HG03432 (cell line): Measurements from ENCODE around the gene PERCC1.

Source experiments
- ATAC-seq: cut with Tn5 transposase; IDR thresholded peaks from one replicate; pipeline ENCODE4 v1.9.1; 2021; ENCODE audit warnings: mild to moderate bottlenecking, moderate library complexity; ENCODE audit not compliant: unreplicated experiment

Gene PERCC1

GRCh38 chr16:1408171-1408837 lies 22.6 kb upstream of the PERCC1 start:
- peak; percentile 83 for ATAC-seq

GRCh38 chr16:1412847-1413246 lies 18.0 kb upstream of the PERCC1 start:
- no peak for ATAC-seq

GRCh38 chr16:1413684-1414531 lies 17.0 kb upstream of the PERCC1 start:
- ATAC-seq: peak; percentile 40

- ATAC-seq: peak; percentile 61
Measured at GRCh38 chr16:1414532-1415260, 16.2 kb upstream of the PERCC1 start, which contains the start of gene UNKL. TSS of gene UNKL (minus strand) at chr16:1414704. CDS start at chr16:1414691, 13 bp downstream.

DNA sequence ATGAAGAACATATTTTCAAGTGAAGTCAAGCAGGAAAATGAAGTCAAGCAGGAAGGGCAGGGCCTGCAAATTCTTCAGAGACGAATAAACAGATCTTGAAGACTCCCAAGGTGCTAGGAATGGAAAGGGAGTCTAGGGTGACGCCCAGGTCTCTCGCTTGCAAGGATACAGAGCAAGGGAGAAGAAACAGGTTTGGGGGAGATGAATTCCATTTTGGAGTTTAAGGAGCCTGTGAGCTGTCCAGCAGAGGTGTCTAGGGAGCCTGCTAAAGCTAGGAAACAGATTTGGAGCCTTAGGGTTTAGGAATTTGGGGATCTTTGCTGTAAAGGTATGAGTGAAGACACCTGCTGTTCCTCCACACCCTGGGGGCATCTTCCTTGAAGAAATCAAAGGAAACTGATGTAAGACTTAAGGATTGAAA lies 14.3 kb upstream of the PERCC1 start:
- no peak for ATAC-seq

DNA sequence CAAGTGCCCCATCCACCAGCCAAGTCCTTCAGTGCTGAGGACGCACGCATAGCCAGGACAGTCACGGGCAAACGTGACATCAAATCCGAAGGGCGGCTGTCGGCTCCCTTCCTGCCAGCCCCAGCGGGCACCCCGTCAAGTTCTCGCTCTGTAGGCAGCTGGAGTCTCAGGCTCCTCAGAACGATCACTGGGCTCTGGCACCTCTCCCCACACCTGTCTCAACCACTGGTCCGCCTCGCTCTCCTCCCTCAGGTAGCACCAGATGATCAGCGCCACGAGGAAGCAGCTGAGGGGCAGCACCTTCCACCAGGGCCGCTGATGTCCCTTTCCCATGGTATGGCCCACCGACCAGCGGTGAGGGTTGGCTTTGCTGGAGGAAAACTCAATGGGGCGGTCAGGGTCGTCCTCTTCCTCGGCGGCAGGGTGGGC lies 10.8 kb upstream of the PERCC1 start:
- peak; percentile 16 for ATAC-seq

- no peak for ATAC-seq
Measured at GRCh38 chr16:1422076-1422475, 8.8 kb upstream of the PERCC1 start.

DNA sequence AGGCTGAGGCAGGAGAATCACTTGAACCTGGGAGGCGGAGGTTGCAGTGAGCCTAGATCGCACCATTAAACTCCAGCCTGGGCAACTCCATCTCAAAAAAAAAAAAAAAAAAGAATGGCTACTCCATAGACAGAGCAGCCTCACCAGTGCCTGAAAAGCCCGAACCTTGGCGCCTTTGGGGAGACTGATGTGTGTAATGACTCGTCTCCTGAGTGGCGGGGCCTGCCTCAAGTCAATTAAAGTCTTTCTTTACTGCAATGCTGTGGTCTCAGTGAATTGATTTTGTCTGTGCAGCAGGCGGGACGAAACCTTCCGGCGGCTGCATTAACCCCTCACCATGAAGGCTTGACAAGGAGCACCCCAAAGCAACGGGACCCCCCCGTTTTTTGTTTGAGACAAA lies 6.8 kb upstream of the PERCC1 start:
- ATAC-seq: no peak

- no peak for ATAC-seq
Measured at GRCh38 chr16:1425616-1426370, 5.1 kb upstream of the PERCC1 start.

- no peak for ATAC-seq
Measured at GRCh38 chr16:1426734-1427471, 4.0 kb upstream of the PERCC1 start.

DNA sequence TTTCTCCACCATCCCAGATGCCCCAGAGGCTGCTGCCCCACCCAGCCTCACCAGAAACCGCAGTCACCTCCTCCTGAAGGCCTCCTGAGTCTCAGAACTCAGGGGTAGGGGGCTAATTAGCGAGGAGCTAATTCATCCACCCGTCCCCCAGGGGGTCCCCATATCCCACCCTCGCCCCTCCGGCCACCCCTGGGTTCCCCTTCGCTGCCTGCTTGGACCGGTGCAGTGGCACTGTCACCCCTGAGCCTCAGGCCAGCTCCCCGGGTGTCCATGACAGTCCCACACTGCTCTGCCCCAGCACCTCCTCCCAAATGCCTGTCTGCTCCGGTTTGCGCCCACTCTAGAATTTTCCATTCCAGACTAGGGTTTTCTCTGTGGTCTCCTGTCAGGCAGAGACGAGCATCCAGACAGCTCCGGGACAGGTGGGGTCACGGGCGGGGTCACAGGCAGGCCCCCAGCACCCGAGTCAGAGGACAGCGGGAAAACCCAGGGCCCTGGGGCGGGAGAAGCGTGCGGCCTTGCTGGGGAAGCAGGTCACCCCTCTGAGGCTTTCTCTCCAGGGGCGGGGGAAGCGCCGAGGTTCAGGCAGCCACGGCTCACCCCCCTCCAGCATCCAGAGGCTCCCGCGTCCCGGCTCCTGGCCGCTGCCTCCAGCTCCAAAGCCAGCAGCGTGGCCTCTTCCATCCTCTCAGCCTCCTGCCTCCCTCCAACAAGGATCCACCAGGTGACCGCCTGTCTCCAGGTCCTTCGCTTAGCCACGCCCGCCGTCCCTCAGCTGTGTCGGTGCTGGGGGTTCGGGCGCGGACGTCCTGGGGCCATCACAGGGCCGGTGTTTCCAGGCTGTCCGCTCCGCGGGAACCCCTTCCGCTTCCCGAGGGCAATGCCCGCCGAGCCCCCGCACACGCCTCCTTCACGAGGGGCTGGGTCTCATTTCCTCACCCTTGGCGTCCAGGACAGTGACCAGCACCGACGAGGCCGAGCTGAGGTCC lies 3.1 kb upstream of the PERCC1 start:
- no peak for ATAC-seq

DNA sequence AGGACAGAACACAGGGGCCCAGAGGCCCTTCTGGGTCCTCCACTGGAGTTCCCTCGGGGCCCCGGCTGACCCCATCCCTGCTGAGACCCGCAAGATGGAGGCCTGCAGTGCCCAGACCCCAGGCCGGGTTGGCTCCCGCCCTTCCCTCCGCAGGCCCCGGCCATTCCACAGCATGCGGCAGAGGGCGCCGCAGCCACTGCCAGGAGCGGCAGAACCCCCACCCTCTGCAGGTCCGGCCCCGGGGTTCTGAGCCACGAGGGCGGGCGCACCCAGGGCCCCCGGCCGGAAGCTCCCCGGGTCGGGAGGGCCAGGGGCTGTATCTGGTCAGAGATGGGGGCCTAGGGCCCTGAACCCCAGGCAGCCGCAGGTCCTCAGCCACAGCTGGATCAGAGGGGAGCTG lies 2.4 kb upstream of the PERCC1 start:
- no peak for ATAC-seq

DNA sequence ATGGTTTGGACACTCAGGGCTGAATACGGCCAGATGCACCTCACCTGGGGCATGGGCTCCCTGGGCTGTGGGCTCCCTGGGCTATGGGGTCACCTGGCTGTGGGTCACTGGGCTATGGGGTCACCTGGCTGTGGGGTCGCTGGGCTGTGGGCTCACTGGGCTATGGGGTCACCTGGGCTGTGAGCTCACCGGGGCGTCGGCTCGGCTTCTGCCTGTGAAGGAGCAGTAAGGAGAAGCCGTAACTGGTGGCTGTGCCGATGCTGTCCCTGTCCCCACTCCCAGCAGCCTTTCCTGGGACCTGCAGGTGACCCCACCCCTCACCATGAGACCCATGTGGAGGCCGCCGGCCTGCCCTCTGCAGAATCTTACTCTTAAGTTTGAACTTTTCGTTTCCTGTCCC lies 1.9 kb upstream of the PERCC1 start:
- no peak for ATAC-seq

DNA sequence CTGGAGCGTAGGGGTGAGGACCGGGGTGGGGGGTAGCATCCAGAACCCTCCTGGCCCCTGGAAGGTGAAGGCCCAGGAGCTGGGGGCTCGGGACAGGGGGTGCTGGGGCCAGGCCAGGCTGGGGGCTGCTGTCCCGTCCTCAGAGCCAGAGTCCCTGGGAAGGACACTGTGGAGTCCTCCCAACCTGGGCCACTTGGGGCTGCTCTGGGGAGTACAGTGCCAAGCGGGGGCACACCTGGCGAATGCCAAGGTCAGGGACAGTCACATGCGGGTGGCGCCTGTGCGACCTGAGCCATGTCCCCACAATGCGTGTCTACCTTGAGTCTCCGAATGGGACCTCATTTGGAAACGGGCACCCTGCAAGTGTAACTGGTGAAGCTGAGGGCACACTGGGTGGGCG lies 1.2 kb upstream of the PERCC1 start:
- ATAC-seq: no peak

DNA sequence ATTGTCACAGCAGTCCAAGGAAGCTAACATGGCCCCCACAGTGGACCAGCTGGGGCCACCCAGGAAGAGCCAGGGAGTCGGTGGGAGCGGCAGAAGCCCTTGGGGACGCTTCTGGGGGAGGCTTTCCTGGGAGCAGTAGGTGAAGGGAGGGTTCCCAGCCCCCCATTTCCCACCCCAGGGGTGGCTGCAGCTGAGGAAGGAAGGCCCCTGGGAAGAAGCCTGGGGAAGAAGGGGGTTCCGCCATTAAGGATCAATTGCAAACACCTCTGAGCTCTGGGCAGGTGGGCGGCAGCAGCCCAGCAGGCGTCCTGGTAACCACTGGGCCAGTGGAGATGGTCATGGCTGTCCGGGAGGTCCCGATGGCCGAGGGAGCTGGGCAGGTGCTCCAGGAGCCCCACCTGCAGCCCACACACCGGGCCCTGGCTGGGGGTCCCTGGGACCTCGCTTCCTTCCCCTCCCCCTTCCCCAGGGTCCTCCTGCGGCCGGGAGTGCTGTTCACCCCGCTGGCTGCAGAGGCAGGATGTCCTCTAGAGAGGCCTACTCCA lies 592 bp upstream of the PERCC1 start:
- ATAC-seq: no peak

- ATAC-seq: no peak
Measured at GRCh38 chr16:1431497-1432270, 806 bp downstream of the PERCC1 start.

GRCh38 chr16:1432388-1433262 lies 1.7 kb downstream of the PERCC1 start:
- no peak for ATAC-seq
